Spleen (tissue), 7 donors: Measurements from ENCODE around the gene PNKD.

Source experiments
- CTCF ChIP-seq, 11 experiments: fragments of 200-600 bp in 7 of 11; fragments of 450-650 bp in 4 of 11; sonication (generic) in 4 of 11; IDR thresholded peaks in 8 of 11; conservative IDR thresholded peaks in 3 of 11; 1 replicate in 7 of 11; 2 replicates in 4 of 11; pipeline versions ENCODE4 v1.4.0 to v1.8.0; 2016 to 2021; ENCODE audit warnings: antibody characterized with exemption in 11 of 11, inconsistent platforms in 4 of 11, mild to moderate bottlenecking in 1 of 11
- POLR2A ChIP-seq, 3 donors: fragments of 450-650 bp; IDR thresholded peaks; one replicate each; pipeline ENCODE4 v1.5.1; 2017; ENCODE audit warnings: antibody characterized with exemption in 3 of 3, mild to moderate bottlenecking in 1 of 3
- POLR2AphosphoS5 ChIP-seq, 3 donors: sonication (generic); formaldehyde crosslinking; IDR thresholded peaks; one replicate each; pipeline ENCODE4 v1.5.1; 2017; ENCODE audit warnings: antibody characterized with exemption in 3 of 3
- donor health status: DM: no; HTN: no; CAD: no; lungs with moderate emphysema.
- donor health status: DM: no; HTN: no; CAD: no.
- donor health status: DM: no; HTN: no; CAD: no.

- peak in 1 of 3 donors; percentile 25 for TF ChIP-seq POLR2AphosphoS5 (IDR thresholded peaks at IDR 0.05)
- TF ChIP-seq POLR2A (IDR thresholded peaks at IDR 0.05), result no peak
- no peak for TF ChIP-seq CTCF (IDR thresholded peaks at IDR 0.05 in 8 of 11, conservative IDR thresholded peaks at IDR 0.05 in 3 of 11)
Measured at GRCh38 chr2:218278531-218279360, 8.4 kb downstream of the PNKD start.
